CD4-positive, alpha-beta T cell treated with Interleukin-6 at 100 ng/mL for 8 hours (primary cell): Measurements from ENCODE around the gene GNA12.

Experiments used
- DNase-seq: peaks from one replicate; pipeline ENCODE4 v3.0.0-alpha.2; 2020; ENCODE audit warnings: mixed read lengths, low spot score

GNA12 gene

GRCh38 chr7:2802101-2802500, 42.0 kb downstream of the GNA12 start:
- DNase-seq: no peak

DNA sequence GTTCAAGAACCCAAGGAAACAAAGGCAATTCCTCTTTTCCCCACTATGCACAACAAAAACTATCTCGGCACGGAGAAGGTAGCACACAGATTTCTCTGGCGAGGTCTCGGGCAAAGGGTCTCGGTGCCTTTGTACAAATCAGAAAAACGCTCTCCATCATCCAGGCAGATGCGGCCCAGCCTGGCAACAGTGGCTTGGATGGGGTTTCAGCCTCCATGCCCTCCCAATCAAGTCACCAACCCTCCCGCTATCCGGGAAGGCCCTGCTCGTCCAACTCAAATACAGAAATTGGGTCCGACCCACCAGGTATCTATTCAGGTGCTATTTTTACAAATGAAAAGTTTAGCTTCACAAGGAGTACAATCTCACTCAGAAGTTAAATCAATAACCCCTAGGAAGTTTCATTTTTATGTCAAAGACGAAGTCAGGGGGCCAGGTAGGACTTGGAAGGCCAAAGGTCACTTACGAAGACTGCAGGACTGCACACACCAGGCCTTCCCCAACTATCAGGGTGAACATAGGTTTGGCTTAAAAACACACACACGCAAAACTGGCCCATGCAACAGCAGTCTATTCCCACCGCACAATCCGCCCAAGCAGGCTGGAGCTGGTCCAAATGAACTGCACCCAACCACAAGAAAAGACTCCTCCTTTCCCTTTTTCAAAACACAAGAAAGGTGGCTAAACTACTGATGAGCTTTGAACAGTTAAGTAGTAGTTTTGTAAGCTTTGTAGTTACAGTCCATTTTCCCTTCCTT, 43.0 kb downstream of the GNA12 start:
- no peak for DNase-seq

DNA sequence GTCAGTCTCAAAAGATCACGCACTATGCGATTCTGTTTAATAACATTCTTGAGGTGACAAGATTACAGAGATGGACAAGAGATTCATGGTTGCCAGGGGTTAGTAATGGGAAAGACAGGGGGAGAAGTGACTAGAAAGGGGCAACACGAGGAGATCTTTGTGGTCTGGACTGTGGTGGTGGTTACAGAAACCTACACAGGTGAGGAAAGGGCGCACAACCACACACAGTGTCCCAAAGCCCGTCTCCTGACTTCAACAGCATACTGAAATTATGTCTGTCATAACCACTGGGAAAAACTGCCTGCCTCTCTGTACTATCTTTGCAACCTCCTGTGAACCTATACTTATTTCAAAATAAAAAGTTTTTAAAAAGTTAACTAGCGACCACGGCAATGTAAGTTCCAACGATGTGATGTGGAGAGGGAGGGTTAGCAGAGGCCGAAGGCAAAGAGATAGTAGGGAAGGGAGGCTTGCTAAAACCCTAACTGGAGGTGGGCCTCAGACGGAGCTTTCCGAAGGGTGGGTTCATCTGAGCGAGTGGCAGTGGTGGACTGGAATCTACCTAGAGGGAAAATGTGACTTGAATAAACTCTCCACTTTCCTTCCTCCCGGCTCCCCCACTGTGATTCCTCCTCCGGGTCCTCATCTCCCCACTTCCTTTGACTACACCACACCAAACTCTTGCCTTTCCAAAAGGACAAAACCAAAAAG, 43.7 kb downstream of the GNA12 start:
- DNase-seq: no peak

DNA sequence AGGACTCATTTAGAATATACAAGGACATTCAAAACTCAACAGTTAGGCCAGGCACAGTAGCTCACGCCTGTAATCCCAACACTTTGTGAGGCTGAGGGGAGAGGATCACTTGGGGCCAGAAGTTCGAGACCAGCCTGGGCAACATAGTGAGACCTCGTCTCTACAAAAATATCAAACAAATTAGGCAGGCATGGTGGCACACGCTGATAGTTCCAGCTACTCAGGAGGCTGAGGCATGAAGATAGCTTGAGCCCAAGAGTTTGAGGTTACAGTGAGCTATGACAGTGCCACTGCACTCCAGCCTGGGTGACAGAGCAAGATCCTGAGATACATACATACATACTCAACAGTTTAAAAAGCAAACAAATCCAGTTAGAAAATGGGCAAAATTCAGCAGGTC, 44.9 kb downstream of the GNA12 start:
- no peak for DNase-seq

- DNase-seq: no peak
These were observed 45.4 kb downstream of the GNA12 start for GRCh38 chr7:2798669-2799068.

DNA sequence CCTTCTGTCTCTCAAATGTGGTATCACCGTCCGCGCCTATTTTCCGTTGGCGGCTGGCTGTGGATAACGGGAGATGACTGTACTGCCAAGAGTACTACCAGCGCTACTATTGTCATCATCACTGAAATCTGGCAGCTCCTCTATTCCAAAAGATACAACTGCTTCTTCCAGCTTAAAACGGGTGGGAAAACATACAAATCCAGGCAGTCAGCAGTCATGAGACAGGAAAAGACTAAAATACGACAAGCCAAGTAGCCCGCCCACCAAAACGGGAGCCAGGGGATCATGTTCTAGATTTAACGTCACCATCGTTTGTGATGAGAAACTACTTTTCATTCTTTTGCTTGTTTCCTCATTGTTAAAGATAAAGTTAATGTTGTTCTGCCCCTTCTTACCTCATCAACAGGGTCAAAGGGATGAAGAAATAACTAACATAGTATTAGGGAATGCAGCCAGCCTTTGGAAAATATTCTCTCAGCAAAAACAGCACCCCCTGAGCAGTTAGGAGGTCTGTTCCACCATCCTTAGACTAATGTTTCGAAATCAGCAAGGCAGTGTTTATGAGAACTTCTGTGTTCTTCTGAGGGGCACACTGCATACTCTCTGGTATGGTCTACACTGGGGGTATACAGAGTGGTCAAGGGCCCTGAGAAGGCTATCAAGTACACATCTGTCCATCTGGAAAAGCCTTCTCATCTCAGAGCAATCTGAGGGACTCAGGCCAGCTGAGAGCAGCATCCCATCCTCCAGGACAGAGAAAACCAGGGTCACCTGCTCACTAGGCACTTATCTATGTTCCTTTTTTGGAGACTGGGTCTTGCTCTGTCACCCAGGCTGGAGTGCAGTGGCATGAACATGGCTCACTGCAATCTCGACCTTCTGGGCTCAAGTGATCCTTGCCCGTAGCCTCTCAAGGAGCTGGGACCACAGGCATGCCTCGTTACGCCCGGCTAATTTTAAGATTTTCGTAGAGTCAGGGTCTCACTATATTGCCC, 47.5 kb downstream of the GNA12 start:
- no peak for DNase-seq

DNA sequence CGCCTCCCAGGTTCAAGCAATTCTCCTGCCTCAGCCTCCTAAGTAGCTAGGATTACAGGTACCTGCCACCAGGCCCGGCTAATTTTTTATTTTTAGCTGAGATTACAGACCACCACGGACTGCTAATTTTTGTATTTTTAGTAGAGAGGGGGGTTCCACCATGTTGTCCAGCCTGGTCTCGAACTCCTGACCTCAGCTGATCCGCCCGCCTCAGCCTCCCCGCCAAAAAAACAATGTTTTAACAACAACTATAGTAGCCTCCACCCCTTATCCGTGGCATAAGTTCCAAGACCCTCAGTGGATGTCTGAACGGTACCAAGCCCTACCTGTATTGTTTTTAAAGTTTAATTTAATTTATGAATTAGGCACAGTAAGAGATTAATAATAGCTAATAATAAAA, 48.2 kb downstream of the GNA12 start:
- DNase-seq: no peak

GRCh38 chr7:2794836-2795636, 49.1 kb downstream of the GNA12 start:
- no peak for DNase-seq

DNA sequence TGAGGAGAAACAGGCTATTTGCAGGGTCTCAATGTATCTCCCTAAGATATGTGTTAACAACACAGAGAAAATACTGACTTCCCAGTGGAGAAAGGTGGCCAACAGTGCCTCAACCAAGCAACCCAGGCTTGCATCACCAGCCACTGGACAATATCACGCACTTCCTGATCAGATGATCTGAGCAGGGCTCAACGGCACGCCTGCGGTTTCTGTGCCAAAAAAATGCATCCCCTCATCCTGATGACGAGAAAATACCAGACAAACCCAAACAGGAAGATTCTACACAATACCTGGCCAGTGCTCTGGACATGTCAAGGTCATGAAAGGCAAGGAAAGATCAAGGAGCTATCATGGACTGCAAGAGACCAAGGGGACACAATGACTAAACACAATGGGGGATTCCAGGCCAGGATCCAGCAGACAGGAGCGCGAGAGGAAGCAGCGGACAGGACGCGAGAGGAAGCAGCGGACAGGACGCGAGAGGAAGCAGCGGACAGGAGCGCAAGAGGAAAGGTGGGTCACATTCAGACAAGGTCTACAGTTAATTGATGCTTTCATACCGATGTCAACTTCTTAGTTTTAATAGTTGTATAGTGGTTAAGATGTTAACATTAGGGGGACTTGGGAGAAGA, 51.1 kb downstream of the GNA12 start:
- DNase-seq: no peak

- DNase-seq: no peak
These were observed 51.9 kb downstream of the GNA12 start for GRCh38 chr7:2792235-2792634.

GRCh38 chr7:2791390-2791789, 52.7 kb downstream of the GNA12 start:
- DNase-seq: no peak

DNA sequence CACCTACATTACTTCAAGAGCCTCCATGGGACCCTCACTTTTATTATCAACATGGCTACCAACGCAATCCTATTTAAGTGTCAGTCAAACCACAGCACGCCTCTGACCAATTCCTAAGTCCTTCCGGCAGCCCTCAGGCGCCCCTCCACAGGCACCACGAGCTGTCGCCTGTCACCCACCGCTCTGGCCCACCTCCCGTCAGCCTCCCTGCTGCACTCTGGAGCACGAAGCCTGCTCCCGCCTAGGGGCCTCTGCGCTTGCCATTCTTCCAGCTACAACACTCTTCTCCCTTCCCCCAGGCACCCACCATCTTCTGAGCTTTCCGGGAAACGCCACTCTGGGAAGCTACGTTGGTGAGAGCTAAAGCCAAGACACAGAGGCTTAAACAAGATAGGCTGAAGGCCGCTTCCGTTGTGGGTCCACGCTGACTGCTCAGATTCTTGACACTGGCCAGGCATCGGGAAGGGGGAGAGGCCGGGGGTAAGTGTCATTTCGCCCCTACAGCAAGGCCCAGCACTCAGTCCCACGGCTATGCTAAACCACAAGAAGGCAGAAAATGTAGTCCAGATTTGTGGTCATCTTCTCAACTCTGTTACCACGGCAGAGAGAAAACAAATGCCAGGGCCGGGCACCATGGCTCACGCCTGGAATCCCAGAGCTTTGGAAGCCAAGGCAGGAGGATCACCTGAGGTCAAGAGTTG, 56.7 kb downstream of the GNA12 start:
- no peak for DNase-seq

DNA sequence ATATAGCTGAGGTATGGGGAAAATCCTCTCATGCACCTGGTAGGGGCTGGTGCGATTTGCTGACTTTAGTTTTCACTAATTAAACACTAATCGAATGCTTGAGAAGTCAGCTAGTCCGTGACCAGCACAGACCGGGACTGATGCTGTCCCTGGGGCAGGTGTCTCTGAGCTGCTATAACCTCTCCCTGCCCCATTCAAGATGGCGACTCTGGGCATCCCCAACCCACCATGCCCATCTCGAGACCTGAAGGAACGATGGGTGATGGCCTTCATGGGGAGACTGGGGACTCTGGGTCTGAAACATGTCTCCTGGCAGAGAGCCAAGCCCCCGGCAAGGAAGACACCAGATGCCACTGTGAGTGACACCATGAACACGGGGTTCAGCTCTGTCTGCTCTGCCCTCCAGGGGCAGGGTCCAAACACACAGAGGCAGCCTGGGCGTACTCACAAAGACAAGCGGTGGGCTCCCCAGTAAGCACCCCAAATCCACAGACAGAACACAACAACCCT, 57.4 kb downstream of the GNA12 start:
- DNase-seq: no peak

GRCh38 chr7:2785071-2785500, 59.0 kb downstream of the GNA12 start:
- DNase-seq: no peak

- no peak for DNase-seq
These were observed 61.5 kb downstream of the GNA12 start for GRCh38 chr7:2782565-2782964.

GRCh38 chr7:2782121-2782520, 62.0 kb downstream of the GNA12 start:
- no peak for DNase-seq

GRCh38 chr7:2781636-2782035, 62.5 kb downstream of the GNA12 start:
- DNase-seq: no peak

DNA sequence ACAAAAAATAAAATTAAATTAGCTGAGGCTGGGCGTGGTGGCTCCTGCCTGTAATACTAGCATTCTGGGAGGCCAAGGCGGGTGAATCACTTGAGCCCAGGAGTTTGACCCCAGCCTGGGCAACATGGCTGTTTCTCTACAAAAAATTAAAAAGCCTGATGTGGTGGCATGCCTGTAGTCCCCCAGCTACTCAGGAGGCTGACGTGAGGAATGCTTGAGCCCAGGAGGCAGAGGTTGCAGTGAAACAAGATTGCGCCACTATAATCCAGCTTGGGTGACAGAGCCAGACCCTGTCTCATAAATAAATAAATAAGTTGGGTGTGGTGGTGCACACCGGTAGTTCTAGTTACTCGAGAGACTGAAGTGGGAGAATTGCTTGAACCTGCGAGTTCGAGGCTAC, 65.1 kb downstream of the GNA12 start:
- no peak for DNase-seq

- no peak for DNase-seq
These were observed 66.1 kb downstream of the GNA12 start for GRCh38 chr7:2777898-2778535.

GRCh38 chr7:2776401-2776800, 67.7 kb downstream of the GNA12 start:
- DNase-seq: no peak
